WTC11 (cell line): ENCODE results near the gene OTUB2. TPM values are rescaled to one million over a fixed set of nuclear protein-coding genes. Genes with fewer than 3 reads are reported as not detected.

ENCODE experiments used
- ATAC-seq: fragments of 200-7000 bp; cut with Tn5 transposase; 2 replicates; pipeline ENCODE4 v1.10.0; 2021; ENCODE audit warnings: mild to moderate bottlenecking, moderate library complexity
- CTCF ChIA-PET: fragments of 300-600 bp; sonication (Branson Sonifier 250); formaldehyde crosslinking; loops from one replicate; lab custom pipeline; 2021; ENCODE audit warnings: antibody characterized with exemption; lab: Charles Lee
- POLR2A ChIA-PET: fragments of 350-600 bp; sonication (Branson Sonifier 250); formaldehyde crosslinking; loops from one replicate; lab custom pipeline; 2021; ENCODE audit warnings: antibody characterized with exemption; lab: Charles Lee
- DNase-seq: peaks from one replicate; pipeline ENCODE4 v3.0.0; 2021; ENCODE audit warnings: low spot score
- H3K27ac Mint-ChIP-seq: 2 replicates; pipeline ENCODE4 v1.8.0; 2021; ENCODE audit warnings: mixed read lengths
- H3K27me3 Mint-ChIP-seq: 2 replicates; pipeline ENCODE4 v1.8.0; 2021; ENCODE audit warnings: low read depth, mild to moderate bottlenecking, moderate library complexity, mixed read lengths
- H3K36me3 Mint-ChIP-seq: 2 replicates; pipeline ENCODE4 v1.8.0; 2021; ENCODE audit warnings: mixed read lengths
- H3K4me1 Mint-ChIP-seq: 2 replicates; pipeline ENCODE4 v1.8.0; 2022; ENCODE audit warnings: mixed read lengths
- H3K4me3 Mint-ChIP-seq: 2 replicates; pipeline ENCODE4 v1.8.0; 2021; ENCODE audit warnings: mild to moderate bottlenecking, moderate library complexity, mixed read lengths
- H3K9me3 Mint-ChIP-seq: 2 replicates; pipeline ENCODE4 v1.8.0; 2021; ENCODE audit warnings: mixed read lengths
- CREM ChIP-seq: sonication (generic); formaldehyde crosslinking; IDR thresholded peaks from 2 replicates; pipeline ENCODE4 v1.8.1; 2022; ENCODE audit warnings: mild to moderate bottlenecking, missing genetic modification reagents, moderate library complexity
- ESRRA ChIP-seq: sonication (generic); formaldehyde crosslinking; IDR thresholded peaks from 2 replicates; pipeline ENCODE4 v1.8.1; 2022; ENCODE audit warnings: mild to moderate bottlenecking, missing genetic modification reagents, borderline replicate concordance
- ETV6 ChIP-seq: sonication (generic); formaldehyde crosslinking; IDR thresholded peaks from 2 replicates; pipeline ENCODE4 v1.8.1; 2022; ENCODE audit warnings: mild to moderate bottlenecking, missing genetic modification reagents
- FOXK1 ChIP-seq: sonication (generic); formaldehyde crosslinking; IDR thresholded peaks from 2 replicates; pipeline ENCODE4 v1.8.0; 2022; ENCODE audit warnings: mild to moderate bottlenecking, moderate library complexity, missing genetic modification reagents
- GTF2I ChIP-seq: fragments of 250-450 bp; sonication (Bioruptor Pico); conservative IDR thresholded peaks from 2 replicates; pipeline ENCODE4 v1.4.0; 2021; ENCODE audit warnings: mild to moderate bottlenecking
- HMGA2 ChIP-seq: fragments of 250-450 bp; sonication (Bioruptor Pico); IDR thresholded peaks from 2 replicates; pipeline ENCODE4 v1.4.0; 2021; ENCODE audit warnings: mild to moderate bottlenecking, moderate library complexity
- IRF1 ChIP-seq: sonication (generic); formaldehyde crosslinking; IDR thresholded peaks from 2 replicates; pipeline ENCODE4 v1.8.0; 2023; ENCODE audit warnings: missing genetic modification reagents
- JUN ChIP-seq: sonication (generic); formaldehyde crosslinking; IDR thresholded peaks from 2 replicates; pipeline ENCODE4 v1.8.0; 2023; ENCODE audit warnings: mild to moderate bottlenecking, missing genetic modification reagents
- NR3C1 ChIP-seq: sonication (generic); formaldehyde crosslinking; conservative IDR thresholded peaks from 2 replicates; pipeline ENCODE4 v1.8.1; 2023; ENCODE audit warnings: low read depth, mild to moderate bottlenecking, missing genetic modification reagents
- PRDM15 ChIP-seq: sonication (generic); formaldehyde crosslinking; IDR thresholded peaks from 2 replicates; pipeline ENCODE4 v1.8.0; 2022; ENCODE audit warnings: missing genetic modification reagents
- SMAD3 ChIP-seq: sonication (generic); formaldehyde crosslinking; IDR thresholded peaks from 2 replicates; pipeline ENCODE4 v1.8.0; 2022; ENCODE audit warnings: missing genetic modification reagents, mild to moderate bottlenecking, borderline replicate concordance
- STAT6 ChIP-seq: sonication (generic); formaldehyde crosslinking; conservative IDR thresholded peaks from 2 replicates; pipeline ENCODE4 v1.8.1; 2023; ENCODE audit warnings: mild to moderate bottlenecking, low read depth, missing genetic modification reagents, moderate library complexity
- TEAD1 ChIP-seq: sonication (generic); formaldehyde crosslinking; IDR thresholded peaks from 2 replicates; pipeline ENCODE4 v1.8.0; 2022; ENCODE audit warnings: mild to moderate bottlenecking, missing genetic modification reagents
- ZBTB43 ChIP-seq: sonication (generic); formaldehyde crosslinking; IDR thresholded peaks from 2 replicates; pipeline ENCODE4 v1.8.1; 2023; ENCODE audit warnings: mild to moderate bottlenecking, missing genetic modification reagents
- ZNF317 ChIP-seq: sonication (generic); formaldehyde crosslinking; IDR thresholded peaks from 2 replicates; pipeline ENCODE4 v1.8.1; 2023; ENCODE audit warnings: low read depth, mild to moderate bottlenecking, moderate library complexity, missing genetic modification reagents, borderline replicate concordance
- ZNF416 ChIP-seq: fragments of 250-450 bp; sonication (Bioruptor Pico); IDR thresholded peaks from 2 replicates; pipeline ENCODE4 v1.9.0; 2021; ENCODE audit warnings: mild to moderate bottlenecking, inconsistent platforms
- ZNF671 ChIP-seq: fragments of 250-450 bp; sonication (Bioruptor Pico); IDR thresholded peaks from 2 replicates; pipeline ENCODE4 v1.8.0; 2021; ENCODE audit warnings: mild to moderate bottlenecking
- ZSCAN18 ChIP-seq: fragments of 250-450 bp; sonication (Bioruptor Pico); IDR thresholded peaks from 2 replicates; pipeline ENCODE4 v2.1.2; 2022; ENCODE audit warnings: mild to moderate bottlenecking, moderate library complexity
- total RNA-seq: library from RNA; stranded (reverse); gene quantifications from 3 replicates; pipeline ENCODE4 v1.2.3, GENCODE V29; 2021

OTUB2 gene
- total RNA-seq, 1 experiment from 2014 or later, result 3.5 TPM

- DNase-seq, result no peak
- peaks cover 9% of the 10 kb centered on the region for H3K4me1 Mint-ChIP-seq
- no peak for TF ChIP-seq HMGA2 (CRISPR knock-in tag)
- TF ChIP-seq SMAD3 (CRISPR knock-in tag), result no peak
- TF ChIP-seq ZSCAN18 (CRISPR knock-in tag), result no peak
- no peak for TF ChIP-seq ETV6 (CRISPR knock-in tag)
- no peak for TF ChIP-seq ZNF317 (CRISPR knock-in tag)
- no peak for TF ChIP-seq JUN (CRISPR knock-in tag)
- no peak for TF ChIP-seq STAT6 (CRISPR knock-in tag)
- no peak for TF ChIP-seq TEAD1 (CRISPR knock-in tag)
- TF ChIP-seq ZNF416 (CRISPR knock-in tag), result no peak
- no peak for TF ChIP-seq NR3C1 (CRISPR knock-in tag)
- no peak for TF ChIP-seq ZNF671 (CRISPR knock-in tag)
- TF ChIP-seq FOXK1 (CRISPR knock-in tag), result no peak
- TF ChIP-seq CREM (CRISPR knock-in tag), result no peak
- TF ChIP-seq ZBTB43 (CRISPR knock-in tag), result no peak
- TF ChIP-seq IRF1 (CRISPR knock-in tag), result no peak
- TF ChIP-seq PRDM15 (CRISPR knock-in tag), result no peak
- TF ChIP-seq GTF2I (CRISPR knock-in tag), result no peak
- TF ChIP-seq ESRRA (CRISPR knock-in tag), result no peak
- CTCF ChIA-PET, result interaction anchor here (0.5 to 4.8 kb wide), 3 partner anchors 9 to 158 kb away, joined by 3 to 30 read pairs (median 3); no protein-coding TSS in a partner anchor
- POLR2A ChIA-PET, result no interaction called here
- H3K9me3 Mint-ChIP-seq, result no peaks in the 10 kb centered on the region
- H3K27me3 Mint-ChIP-seq, result no peaks in the 10 kb centered on the region
- no peak for ATAC-seq
- no peak overlapping the region for H3K4me3 Mint-ChIP-seq
- H3K27ac Mint-ChIP-seq, result no peak overlapping the region
- H3K36me3 Mint-ChIP-seq, result no peaks in the 10 kb centered on the region
These were observed 47.4 kb upstream of the OTUB2 start for GRCh38 chr14:93978735-93979134.
